ENCODE measurements around the gene KCTD17. TPM values are rescaled to one million over a fixed set of nuclear protein-coding genes. Genes with fewer than 3 reads are reported as not detected.

The KCTD17 gene
- total RNA-seq, 1 experiment from 2014 or later, result 32.7 TPM

DNA sequence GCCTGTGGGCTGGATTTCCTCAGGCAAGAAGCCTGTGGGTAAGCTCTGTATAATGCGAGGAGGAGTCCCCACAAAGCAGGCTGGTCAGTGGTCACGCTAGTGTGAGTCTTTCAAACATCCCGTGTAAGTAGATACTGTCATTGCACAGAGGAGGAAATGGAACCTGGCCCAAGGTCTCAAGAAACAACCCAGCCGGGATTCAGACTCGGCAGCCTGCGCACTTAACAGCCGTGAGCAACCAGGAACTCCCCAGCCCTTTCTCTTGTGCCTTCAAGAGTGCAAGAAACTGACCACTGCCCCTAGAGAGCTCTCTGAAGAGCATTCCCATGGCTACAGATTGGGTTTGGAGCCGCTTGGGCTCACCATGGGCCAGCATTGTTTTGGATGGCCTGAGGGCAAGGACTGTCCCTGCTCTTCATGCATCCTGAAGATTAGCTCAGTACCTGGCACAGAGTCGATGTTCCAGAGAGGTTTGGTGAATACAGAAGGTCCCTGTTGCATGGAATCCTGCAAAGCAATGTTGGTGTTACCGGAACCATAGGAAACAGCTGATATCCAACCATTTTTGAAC, 26.0 kb upstream of the KCTD17 start:
- CTCF ChIA-PET, result interaction anchor here (0.5 to 0.6 kb wide), 2 partner anchors 38 to 70 kb away, joined by 4 to 11 read pairs; no protein-coding TSS in a partner anchor
- BruUV-seq (replicated peaks), result no TSS peak

DNA sequence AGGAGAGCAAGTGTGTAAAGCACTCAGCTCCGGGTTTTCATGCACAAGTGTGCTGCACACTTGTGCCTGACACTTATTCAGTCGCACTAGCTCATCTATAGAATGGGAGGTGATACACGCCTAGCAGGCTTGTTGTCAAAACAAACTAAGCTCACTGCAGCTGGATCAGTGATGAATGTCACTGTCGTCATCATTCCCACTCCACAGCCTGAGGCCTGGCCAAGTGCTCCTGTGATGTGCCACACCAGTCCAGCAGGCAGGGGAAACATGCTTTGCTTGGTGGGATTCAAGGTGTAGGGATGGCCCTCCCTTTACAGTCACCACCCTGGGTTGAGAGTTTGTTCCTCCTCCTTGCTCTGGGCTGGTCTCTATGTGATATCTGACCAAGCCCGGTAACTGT, 25.2 kb upstream of the KCTD17 start:
- BruUV-seq (replicated peaks), result no TSS peak
- Histone ChIP-seq H3K4me1 (ENCODE audit: control insufficient read depth, insufficient read depth, low read length) (no peaks in the 10 kb centered on the region), H3K27me3 (ENCODE audit: control insufficient read depth, insufficient read depth, low read length) (no peaks in the 10 kb centered on the region), H3K36me3 (ENCODE audit: control insufficient read depth, insufficient read depth, low read length) (no peaks in the 10 kb centered on the region), H3K4me3 (ENCODE audit: low read depth in 2 of 2, low read length in 2 of 2) (no peak overlapping the region), H3K27ac (ENCODE audit: low read length) (no peak overlapping the region), H3K9me3 (ENCODE audit: control insufficient read depth, insufficient read depth, low read depth, low read length) (no peaks in the 10 kb centered on the region)
- intact Hi-C loops (cut with micrococcal nuclease; ENCODE audit: unreplicated experiment), result no loop called here
- in situ Hi-C loops (cut with HindIII; ENCODE audit: low pct_unique_long_range_greater_than_20kb, low sequenced_read_pairs), result no loop called here
- TF ChIP-seq TCF7L2 (IDR thresholded peaks at IDR 0.05; ENCODE audit: low read depth, low read length) (no peak), POLR2AphosphoS5 (IDR thresholded peaks at IDR 0.05; ENCODE audit: low read depth, low read length) (no peak)
- ATAC-seq (no peak), DNase-seq (ENCODE audit: low read depth, low spot score) (no peak)
- ChIA-PET CTCF (no interaction called here), POLR2A (interaction anchor here (0.5 kb wide), 1 partner anchor 642 kb away, joined by 6 read pairs; no protein-coding TSS in a partner anchor)

More for the DNA sequence above, 26.0 kb upstream of the KCTD17 start:
- no peak overlapping the region for H3K4me3 ChIP-seq (ENCODE audit: low read depth in 2 of 2, low read length in 2 of 2)
- in situ Hi-C loops (cut with HindIII; ENCODE audit: low pct_unique_long_range_greater_than_20kb, low sequenced_read_pairs), result no loop called here
- H3K27ac ChIP-seq (ENCODE audit: low read length), result no peak overlapping the region
- no peaks in the 10 kb centered on the region for H3K36me3 ChIP-seq (ENCODE audit: control insufficient read depth, insufficient read depth, low read length)
- TF ChIP-seq, protein P1, sequence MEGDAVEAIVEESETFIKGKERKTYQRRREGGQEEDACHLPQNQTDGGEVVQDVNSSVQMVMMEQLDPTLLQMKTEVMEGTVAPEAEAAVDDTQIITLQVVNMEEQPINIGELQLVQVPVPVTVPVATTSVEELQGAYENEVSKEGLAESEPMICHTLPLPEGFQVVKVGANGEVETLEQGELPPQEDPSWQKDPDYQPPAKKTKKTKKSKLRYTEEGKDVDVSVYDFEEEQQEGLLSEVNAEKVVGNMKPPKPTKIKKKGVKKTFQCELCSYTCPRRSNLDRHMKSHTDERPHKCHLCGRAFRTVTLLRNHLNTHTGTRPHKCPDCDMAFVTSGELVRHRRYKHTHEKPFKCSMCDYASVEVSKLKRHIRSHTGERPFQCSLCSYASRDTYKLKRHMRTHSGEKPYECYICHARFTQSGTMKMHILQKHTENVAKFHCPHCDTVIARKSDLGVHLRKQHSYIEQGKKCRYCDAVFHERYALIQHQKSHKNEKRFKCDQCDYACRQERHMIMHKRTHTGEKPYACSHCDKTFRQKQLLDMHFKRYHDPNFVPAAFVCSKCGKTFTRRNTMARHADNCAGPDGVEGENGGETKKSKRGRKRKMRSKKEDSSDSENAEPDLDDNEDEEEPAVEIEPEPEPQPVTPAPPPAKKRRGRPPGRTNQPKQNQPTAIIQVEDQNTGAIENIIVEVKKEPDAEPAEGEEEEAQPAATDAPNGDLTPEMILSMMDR (IDR thresholded peaks at IDR 0.05), result no peak
- no peak for TF ChIP-seq TCF7L2 (IDR thresholded peaks at IDR 0.05; ENCODE audit: low read depth, low read length)
- no peak for TF ChIP-seq SIN3A (IDR thresholded peaks at IDR 0.05; ENCODE audit: borderline replicate concordance, insufficient read depth, low read depth, low read length)
- TF ChIP-seq, protein P2, sequence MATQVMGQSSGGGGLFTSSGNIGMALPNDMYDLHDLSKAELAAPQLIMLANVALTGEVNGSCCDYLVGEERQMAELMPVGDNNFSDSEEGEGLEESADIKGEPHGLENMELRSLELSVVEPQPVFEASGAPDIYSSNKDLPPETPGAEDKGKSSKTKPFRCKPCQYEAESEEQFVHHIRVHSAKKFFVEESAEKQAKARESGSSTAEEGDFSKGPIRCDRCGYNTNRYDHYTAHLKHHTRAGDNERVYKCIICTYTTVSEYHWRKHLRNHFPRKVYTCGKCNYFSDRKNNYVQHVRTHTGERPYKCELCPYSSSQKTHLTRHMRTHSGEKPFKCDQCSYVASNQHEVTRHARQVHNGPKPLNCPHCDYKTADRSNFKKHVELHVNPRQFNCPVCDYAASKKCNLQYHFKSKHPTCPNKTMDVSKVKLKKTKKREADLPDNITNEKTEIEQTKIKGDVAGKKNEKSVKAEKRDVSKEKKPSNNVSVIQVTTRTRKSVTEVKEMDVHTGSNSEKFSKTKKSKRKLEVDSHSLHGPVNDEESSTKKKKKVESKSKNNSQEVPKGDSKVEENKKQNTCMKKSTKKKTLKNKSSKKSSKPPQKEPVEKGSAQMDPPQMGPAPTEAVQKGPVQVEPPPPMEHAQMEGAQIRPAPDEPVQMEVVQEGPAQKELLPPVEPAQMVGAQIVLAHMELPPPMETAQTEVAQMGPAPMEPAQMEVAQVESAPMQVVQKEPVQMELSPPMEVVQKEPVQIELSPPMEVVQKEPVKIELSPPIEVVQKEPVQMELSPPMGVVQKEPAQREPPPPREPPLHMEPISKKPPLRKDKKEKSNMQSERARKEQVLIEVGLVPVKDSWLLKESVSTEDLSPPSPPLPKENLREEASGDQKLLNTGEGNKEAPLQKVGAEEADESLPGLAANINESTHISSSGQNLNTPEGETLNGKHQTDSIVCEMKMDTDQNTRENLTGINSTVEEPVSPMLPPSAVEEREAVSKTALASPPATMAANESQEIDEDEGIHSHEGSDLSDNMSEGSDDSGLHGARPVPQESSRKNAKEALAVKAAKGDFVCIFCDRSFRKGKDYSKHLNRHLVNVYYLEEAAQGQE (IDR thresholded peaks at IDR 0.05; ENCODE audit: insufficient read depth in 1 of 2, low read depth in 2 of 2, low read length in 1 of 2), result no peak
- no peak for TF ChIP-seq POLR2AphosphoS5 (IDR thresholded peaks at IDR 0.05; ENCODE audit: low read depth, low read length)
- no peaks in the 10 kb centered on the region for H3K27me3 ChIP-seq (ENCODE audit: control insufficient read depth, insufficient read depth, low read length)
- no peaks in the 10 kb centered on the region for H3K9me3 ChIP-seq (ENCODE audit: control insufficient read depth, insufficient read depth, low read depth, low read length)
- H3K4me1 ChIP-seq (ENCODE audit: control insufficient read depth, insufficient read depth, low read length), result no peaks in the 10 kb centered on the region
- no peak for DNase-seq (ENCODE audit: low read depth, low spot score)
- intact Hi-C loops (cut with micrococcal nuclease; ENCODE audit: unreplicated experiment), result no loop called here
- POLR2A ChIA-PET, result no interaction called here
- ATAC-seq, result no peak

DNA sequence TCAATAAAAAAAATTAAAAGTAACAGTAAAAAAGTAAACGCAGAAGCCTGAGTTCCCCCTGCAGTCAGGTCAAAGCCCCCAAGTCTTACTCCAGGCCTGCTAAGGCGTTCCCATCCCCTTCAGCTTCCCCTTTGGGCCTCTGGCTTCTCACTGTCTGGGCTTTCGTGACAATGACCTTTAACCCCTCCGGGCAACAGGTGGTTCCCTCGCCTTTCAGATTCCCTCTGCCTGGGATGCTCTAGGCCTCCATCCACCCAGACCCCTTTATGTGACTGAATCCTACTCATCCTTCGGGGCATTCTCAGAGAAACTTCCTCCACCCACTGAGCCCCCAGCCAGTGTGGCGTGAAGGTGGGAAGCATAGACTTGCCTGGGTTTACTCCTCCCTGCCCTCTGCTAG, 24.0 kb upstream of the KCTD17 start:
- TSS peak; percentile 64 for BruUV-seq (replicated peaks)
- POLR2A ChIA-PET, result no interaction called here
- no peaks in the 10 kb centered on the region for H3K9me3 ChIP-seq (ENCODE audit: control insufficient read depth, insufficient read depth, low read depth, low read length)
- H3K27ac ChIP-seq (ENCODE audit: low read length), result no peak overlapping the region
- TF ChIP-seq, protein P2 (IDR thresholded peaks at IDR 0.05; ENCODE audit: insufficient read depth in 1 of 2, low read depth in 2 of 2, low read length in 1 of 2), result no peak
- TF ChIP-seq SIN3A (IDR thresholded peaks at IDR 0.05; ENCODE audit: borderline replicate concordance, insufficient read depth, low read depth, low read length) (no peak), POLR2AphosphoS5 (IDR thresholded peaks at IDR 0.05; ENCODE audit: low read depth, low read length) (no peak), TCF7L2 (IDR thresholded peaks at IDR 0.05; ENCODE audit: low read depth, low read length) (no peak)
- TF ChIP-seq, protein P1 (IDR thresholded peaks at IDR 0.05), result no peak
- CTCF ChIA-PET, result no interaction called here
- ATAC-seq, result no peak
- no peak overlapping the region for H3K4me3 ChIP-seq (ENCODE audit: low read depth in 2 of 2, low read length in 2 of 2)
- in situ Hi-C loops (cut with HindIII; ENCODE audit: low pct_unique_long_range_greater_than_20kb, low sequenced_read_pairs) (no loop called here), intact Hi-C loops (cut with micrococcal nuclease; ENCODE audit: unreplicated experiment) (no loop called here)
- peaks cover 4% of the 10 kb centered on the region; the same call in 1 of the 2 replicates for H3K4me1 ChIP-seq (ENCODE audit: control insufficient read depth, insufficient read depth, low read length)
- no peaks in the 10 kb centered on the region for H3K36me3 ChIP-seq (ENCODE audit: control insufficient read depth, insufficient read depth, low read length)
- no peak for DNase-seq (ENCODE audit: low read depth, low spot score)
- H3K27me3 ChIP-seq (ENCODE audit: control insufficient read depth, insufficient read depth, low read length), result no peaks in the 10 kb centered on the region

All from Panc1 (cell line).